Mucosa of stomach (tissue), 1 donor: ENCODE measurements around the gene CITED4.

ENCODE experiments used
- H3K27me3 ChIP-seq: one replicate; pipeline ENCODE4 v1.7.0; 2013; ENCODE audit warnings: mild to moderate bottlenecking, low read length; ENCODE audit not compliant: control insufficient read depth, insufficient read depth
- H3K36me3 ChIP-seq: one replicate; pipeline ENCODE4 v1.7.0; 2013; ENCODE audit warnings: low read length; ENCODE audit not compliant: control insufficient read depth, insufficient read depth
- H3K4me1 ChIP-seq: one replicate; pipeline ENCODE4 v1.7.0; 2013; ENCODE audit warnings: mild to moderate bottlenecking, low read length; ENCODE audit not compliant: control insufficient read depth, insufficient read depth
- H3K4me3 ChIP-seq: one replicate; pipeline ENCODE4 v1.7.0; 2013; ENCODE audit warnings: low read length
- H3K9ac ChIP-seq: one replicate; pipeline ENCODE4 v1.7.0; 2013; ENCODE audit warnings: mild to moderate bottlenecking, low read length, moderate library complexity
- H3K9me3 ChIP-seq: one replicate; pipeline ENCODE4 v1.7.0; 2013; ENCODE audit warnings: mild to moderate bottlenecking, low read length, moderate library complexity; ENCODE audit not compliant: control insufficient read depth
- donor health status: Pancreatic carcinoma.

The CITED4 gene

GRCh38 chr1:40823983-40824382 is 38.2 kb downstream of the CITED4 start:
- Histone ChIP-seq H3K9me3 (no peaks in the 10 kb centered on the region), H3K4me3 (no peak overlapping the region), H3K4me1 (peaks cover 7% of the 10 kb centered on the region), H3K36me3 (no peaks in the 10 kb centered on the region), H3K9ac (no peak overlapping the region), H3K27me3 (no peaks in the 10 kb centered on the region)

- no peaks in the 10 kb centered on the region for H3K27me3 ChIP-seq
- H3K4me3 ChIP-seq = no peak overlapping the region
- H3K9ac ChIP-seq = no peak overlapping the region
- H3K9me3 ChIP-seq = no peaks in the 10 kb centered on the region
- H3K4me1 ChIP-seq = peaks cover 7% of the 10 kb centered on the region
- no peaks in the 10 kb centered on the region for H3K36me3 ChIP-seq
Observed at GRCh38 chr1:40823345-40823744, 38.8 kb downstream of the CITED4 start.

GRCh38 chr1:40822890-40823289 is 39.3 kb downstream of the CITED4 start:
- Histone ChIP-seq H3K4me3 (no peak overlapping the region), H3K4me1 (peaks cover 7% of the 10 kb centered on the region), H3K27me3 (peaks cover 4% of the 10 kb centered on the region), H3K9me3 (no peaks in the 10 kb centered on the region), H3K9ac (no peak overlapping the region), H3K36me3 (no peaks in the 10 kb centered on the region)

DNA sequence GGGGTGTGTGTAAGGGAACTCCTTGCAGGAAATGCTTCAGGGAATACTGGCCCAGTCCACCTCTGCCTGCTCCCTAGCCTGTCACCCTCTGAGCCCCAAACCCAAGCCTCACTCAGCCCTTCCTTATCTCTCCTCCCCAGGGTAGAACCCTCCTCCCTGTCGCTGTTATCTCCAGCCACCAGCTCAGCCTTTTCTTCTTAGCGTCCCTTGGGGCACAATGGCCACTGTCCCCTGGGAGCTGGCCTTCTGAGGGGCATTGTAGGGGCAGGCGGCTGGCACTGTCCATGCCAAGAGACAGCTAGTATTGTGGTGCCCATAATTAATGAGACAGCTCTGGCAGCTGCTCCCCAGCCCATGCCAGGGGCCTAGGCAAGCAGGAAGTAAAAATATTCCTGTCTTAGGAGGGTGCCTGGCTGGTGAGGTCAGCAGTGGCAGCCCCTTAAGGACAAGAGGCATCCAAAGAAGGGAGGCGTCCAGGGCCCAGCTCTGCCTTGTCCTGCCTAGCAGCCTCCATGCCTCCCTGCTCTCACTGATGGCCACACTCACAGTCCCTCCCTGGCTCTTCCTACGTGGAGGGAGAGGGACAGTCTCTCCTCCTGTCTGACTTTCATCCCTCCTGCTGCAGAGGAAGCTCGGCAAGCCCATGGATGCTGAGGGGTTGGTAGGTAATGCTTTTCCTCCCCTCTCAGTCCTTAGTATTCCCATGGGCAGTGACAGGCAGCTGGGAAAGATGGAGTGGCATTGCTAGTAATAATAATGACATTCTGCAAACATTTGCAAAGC is 41.1 kb downstream of the CITED4 start:
- no peaks in the 10 kb centered on the region for H3K36me3 ChIP-seq
- no peak overlapping the region for H3K4me3 ChIP-seq
- no peak overlapping the region for H3K9ac ChIP-seq
- peaks cover 7% of the 10 kb centered on the region for H3K27me3 ChIP-seq
- H3K9me3 ChIP-seq = no peaks in the 10 kb centered on the region
- H3K4me1 ChIP-seq = peaks cover 7% of the 10 kb centered on the region

DNA sequence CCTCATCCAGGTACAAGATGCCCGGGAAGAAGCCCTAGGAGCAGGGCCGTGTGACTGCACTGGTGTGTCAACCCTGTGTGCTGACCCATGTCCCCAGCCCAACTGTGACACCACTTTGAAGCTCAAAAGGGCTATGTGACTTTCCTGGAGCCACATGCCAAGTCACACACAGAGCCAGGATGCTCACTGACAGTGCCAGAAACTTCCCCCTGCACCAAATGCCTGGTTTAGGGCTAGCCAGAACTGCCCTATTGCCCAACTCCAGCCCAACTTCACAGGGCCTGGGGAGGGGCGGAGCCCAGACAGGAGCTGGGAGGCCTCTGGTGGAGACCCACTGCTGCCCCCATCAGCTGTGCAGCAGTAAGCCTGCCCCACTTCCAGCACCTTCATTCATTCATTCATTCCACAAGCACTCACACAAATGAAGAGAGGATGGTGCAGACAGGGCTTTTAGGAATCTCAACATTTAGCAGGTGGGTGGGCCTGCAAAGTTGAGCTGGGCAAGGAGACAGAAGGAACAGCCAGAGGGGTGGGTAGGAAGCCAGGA is 41.8 kb downstream of the CITED4 start:
- Histone ChIP-seq H3K36me3 (no peaks in the 10 kb centered on the region), H3K9ac (no peak overlapping the region), H3K9me3 (no peaks in the 10 kb centered on the region), H3K4me3 (no peak overlapping the region), H3K27me3 (peaks cover 7% of the 10 kb centered on the region), H3K4me1 (peaks cover 7% of the 10 kb centered on the region)

- Histone ChIP-seq H3K4me1 (peaks cover 7% of the 10 kb centered on the region), H3K9me3 (no peaks in the 10 kb centered on the region), H3K4me3 (no peak overlapping the region), H3K9ac (no peak overlapping the region), H3K36me3 (no peaks in the 10 kb centered on the region), H3K27me3 (peaks cover 7% of the 10 kb centered on the region)
Observed at GRCh38 chr1:40819101-40819500, 43.1 kb downstream of the CITED4 start.

DNA sequence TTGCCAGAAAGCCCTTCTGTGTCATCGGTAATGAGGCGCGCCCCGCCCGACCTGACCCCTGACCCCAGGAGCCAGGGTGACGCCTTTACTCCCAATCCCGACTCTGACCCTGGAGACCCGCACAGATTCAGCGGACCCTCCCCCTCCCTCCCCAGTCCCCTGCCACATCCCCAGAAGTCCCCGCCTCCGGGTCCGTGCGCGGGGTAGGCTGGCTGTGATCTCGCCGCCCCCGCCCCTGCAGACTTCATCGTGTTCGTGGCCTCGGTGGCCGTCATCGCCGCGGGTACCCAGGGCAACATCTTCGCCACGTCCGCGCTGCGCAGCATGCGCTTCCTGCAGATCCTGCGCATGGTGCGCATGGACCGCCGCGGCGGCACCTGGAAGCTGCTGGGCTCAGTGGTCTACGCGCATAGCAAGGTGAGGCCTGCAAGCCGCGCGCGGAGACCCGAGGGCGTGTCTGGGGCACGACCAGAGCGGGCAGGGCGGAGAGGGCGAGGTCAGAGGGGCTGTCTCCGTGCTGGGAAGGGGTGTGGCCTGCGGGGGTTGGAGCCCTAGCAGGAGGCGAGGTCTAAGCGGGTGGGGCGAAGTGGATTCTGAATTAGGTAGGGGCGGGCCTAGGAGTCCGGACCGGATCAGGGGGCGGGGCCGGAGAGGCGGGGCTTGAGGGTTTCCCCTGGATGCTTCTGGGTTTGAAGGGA is 43.8 kb downstream of the CITED4 start:
- H3K9me3 ChIP-seq = no peaks in the 10 kb centered on the region
- no peaks in the 10 kb centered on the region for H3K36me3 ChIP-seq
- H3K4me3 ChIP-seq = no peak overlapping the region
- H3K4me1 ChIP-seq = peaks cover 7% of the 10 kb centered on the region
- no peak overlapping the region for H3K9ac ChIP-seq
- peaks cover 7% of the 10 kb centered on the region for H3K27me3 ChIP-seq

GRCh38 chr1:40817791-40818263 is 44.3 kb downstream of the CITED4 start:
- Histone ChIP-seq H3K4me3 (no peak overlapping the region), H3K36me3 (no peaks in the 10 kb centered on the region), H3K9me3 (no peaks in the 10 kb centered on the region), H3K27me3 (peaks cover 7% of the 10 kb centered on the region), H3K9ac (no peak overlapping the region), H3K4me1 (peaks cover 7% of the 10 kb centered on the region)

GRCh38 chr1:40815420-40815819 is 46.7 kb downstream of the CITED4 start:
- Histone ChIP-seq H3K4me1 (no peaks in the 10 kb centered on the region), H3K4me3 (no peak overlapping the region), H3K36me3 (no peaks in the 10 kb centered on the region), H3K9ac (no peak overlapping the region), H3K27me3 (peaks cover 7% of the 10 kb centered on the region), H3K9me3 (no peaks in the 10 kb centered on the region)
